ENCODE results near the gene KDM8. TPM values are rescaled to one million over a fixed set of nuclear protein-coding genes. Genes with fewer than 3 reads are reported as not detected.
A peak's percentile ranks its signal among the peaks of the same experiment; 100 is the strongest.

Gene KDM8
- total and polyA plus RNA-seq, 4 donors = 4.6 to 198 (median 97.7) TPM

DNA sequence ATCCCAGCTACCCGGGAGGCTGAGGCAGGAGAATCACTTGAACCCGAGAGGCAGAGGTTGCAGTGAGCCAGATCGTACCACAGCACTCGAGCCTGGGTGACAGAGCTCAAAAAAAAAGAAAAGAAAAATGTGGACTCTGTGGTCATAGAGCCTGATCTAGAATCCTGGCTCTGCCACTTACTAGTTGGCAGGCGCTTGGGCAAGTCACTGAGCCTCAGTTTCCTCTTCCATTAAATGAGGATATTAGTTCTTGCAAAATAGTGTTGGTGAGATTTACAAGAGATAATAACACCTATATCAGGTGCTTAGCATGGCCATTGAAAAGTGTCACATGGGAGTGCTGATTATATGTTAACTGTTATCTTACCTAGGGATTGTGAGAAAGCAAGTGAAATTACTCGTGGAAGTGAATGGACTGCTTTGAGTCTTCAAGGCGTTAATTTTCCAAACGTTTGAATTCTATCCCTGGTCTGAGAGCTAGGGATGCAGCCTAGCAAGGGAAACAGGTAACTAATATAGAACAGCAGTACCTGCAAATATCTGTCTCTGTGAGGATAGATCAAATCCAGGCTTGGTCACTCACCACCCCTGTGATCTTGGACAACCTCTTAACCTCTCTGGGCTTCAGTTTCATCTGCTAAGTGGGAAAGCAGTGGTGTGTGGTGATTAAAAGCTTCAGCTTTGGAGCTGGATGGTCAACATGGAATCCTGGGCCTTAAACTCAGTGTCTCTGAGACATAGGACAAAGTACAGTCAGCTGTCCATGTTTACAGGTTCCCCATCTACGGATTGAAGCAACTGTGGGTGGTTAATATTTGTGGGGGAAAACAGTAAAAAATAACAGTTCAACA is 66.2 kb downstream of the KDM8 start:
- H3K27me3 ChIP-seq (ENCODE audit: control insufficient read depth in 4 of 4, insufficient read depth in 4 of 4, low read length in 3 of 4) = no peaks in the 10 kb centered on the region
- H3K36me3 ChIP-seq (ENCODE audit: control insufficient read depth in 4 of 4, insufficient read depth in 3 of 4, low read depth in 1 of 4, low read length in 3 of 4) = no peaks in the 10 kb centered on the region
- DNase-seq (ENCODE audit: low spot score) = no peak
- no peaks in the 10 kb centered on the region for H3K9me3 ChIP-seq (ENCODE audit: control insufficient read depth in 4 of 4, low read length in 3 of 4)
- H3K9ac ChIP-seq (ENCODE audit: low read depth in 1 of 2, low read length in 2 of 2) = peak overlapping the region in 1 of 2 donors; percentile 67
- peak overlapping the region; percentile 66 to 84 (median 78) for H3K4me3 ChIP-seq (ENCODE audit: low read depth in 1 of 3, low read length in 3 of 3)
- TF ChIP-seq HNF4G (IDR thresholded peaks at IDR 0.05) = no peak
- peak; percentile 34 for TF ChIP-seq YY1 (IDR thresholded peaks at IDR 0.05)
- no peak for TF ChIP-seq SP1 (IDR thresholded peaks at IDR 0.05)
- TF ChIP-seq, protein P1, sequence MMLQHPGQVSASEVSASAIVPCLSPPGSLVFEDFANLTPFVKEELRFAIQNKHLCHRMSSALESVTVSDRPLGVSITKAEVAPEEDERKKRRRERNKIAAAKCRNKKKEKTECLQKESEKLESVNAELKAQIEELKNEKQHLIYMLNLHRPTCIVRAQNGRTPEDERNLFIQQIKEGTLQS (IDR thresholded peaks at IDR 0.05) = no peak
- TF ChIP-seq TAF1 (conservative IDR thresholded peaks at IDR 0.05) = no peak
- peak; percentile 31 to 55 for TF ChIP-seq HNF4A (conservative IDR thresholded peaks at IDR 0.05)
- TF ChIP-seq, protein P2, sequence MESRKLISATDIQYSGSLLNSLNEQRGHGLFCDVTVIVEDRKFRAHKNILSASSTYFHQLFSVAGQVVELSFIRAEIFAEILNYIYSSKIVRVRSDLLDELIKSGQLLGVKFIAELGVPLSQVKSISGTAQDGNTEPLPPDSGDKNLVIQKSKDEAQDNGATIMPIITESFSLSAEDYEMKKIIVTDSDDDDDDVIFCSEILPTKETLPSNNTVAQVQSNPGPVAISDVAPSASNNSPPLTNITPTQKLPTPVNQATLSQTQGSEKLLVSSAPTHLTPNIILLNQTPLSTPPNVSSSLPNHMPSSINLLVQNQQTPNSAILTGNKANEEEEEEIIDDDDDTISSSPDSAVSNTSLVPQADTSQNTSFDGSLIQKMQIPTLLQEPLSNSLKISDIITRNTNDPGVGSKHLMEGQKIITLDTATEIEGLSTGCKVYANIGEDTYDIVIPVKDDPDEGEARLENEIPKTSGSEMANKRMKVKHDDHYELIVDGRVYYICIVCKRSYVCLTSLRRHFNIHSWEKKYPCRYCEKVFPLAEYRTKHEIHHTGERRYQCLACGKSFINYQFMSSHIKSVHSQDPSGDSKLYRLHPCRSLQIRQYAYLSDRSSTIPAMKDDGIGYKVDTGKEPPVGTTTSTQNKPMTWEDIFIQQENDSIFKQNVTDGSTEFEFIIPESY (IDR thresholded peaks at IDR 0.05) = peak; percentile 16
- WGBS = 69% methylated on average over 9 of the region's 9 CpGs
- peaks cover 0 to 12% (median 5%) of the 10 kb centered on the region in 4 donors for H3K4me1 ChIP-seq (ENCODE audit: control insufficient read depth in 4 of 4, insufficient read depth in 4 of 4, low read length in 3 of 4)
- H3K27ac ChIP-seq (ENCODE audit: low read depth in 1 of 2, low read length in 2 of 2) = peak overlapping the region in 1 of 2 donors; percentile 64

DNA sequence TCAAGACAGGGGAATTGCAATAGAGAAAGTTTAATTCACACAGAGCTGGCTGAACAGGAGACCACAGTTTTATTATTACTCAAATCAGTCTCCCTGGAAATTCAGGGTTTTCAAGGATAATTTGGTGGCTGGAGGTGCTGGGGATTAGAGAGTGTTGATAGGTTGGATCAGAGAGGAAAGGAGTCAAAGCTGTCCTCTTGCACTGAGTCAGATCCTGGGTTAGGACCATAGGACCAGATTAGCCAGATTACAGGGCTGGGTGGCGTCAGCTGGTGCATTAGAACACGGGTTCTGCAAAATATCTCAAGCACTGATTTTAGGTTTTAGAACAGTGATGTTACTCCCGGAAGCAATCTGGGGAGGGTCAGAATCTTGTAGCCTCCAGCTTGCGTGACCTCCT is 67.0 kb downstream of the KDM8 start:
- no peak for TF ChIP-seq HNF4G (IDR thresholded peaks at IDR 0.05)
- no peak for TF ChIP-seq HNF4A (conservative IDR thresholded peaks at IDR 0.05)
- no peak for TF ChIP-seq FOXA1 (IDR thresholded peaks at IDR 0.05)
- no peak for TF ChIP-seq NR2F2 (IDR thresholded peaks at IDR 0.05)
- TF ChIP-seq TAF1 (conservative IDR thresholded peaks at IDR 0.05) = no peak
- TF ChIP-seq, protein P1 (IDR thresholded peaks at IDR 0.05) = no peak
- TF ChIP-seq SP1 (IDR thresholded peaks at IDR 0.05) = no peak
- no peak for TF ChIP-seq EGR1 (IDR thresholded peaks at IDR 0.05; ENCODE audit: low read depth in 2 of 2)
- TF ChIP-seq GABPA (IDR thresholded peaks at IDR 0.05 in 1 of 2, conservative IDR thresholded peaks at IDR 0.05 in 1 of 2) = no peak
- TF ChIP-seq FOXA2 (IDR thresholded peaks at IDR 0.05) = no peak
- Histone ChIP-seq H3K4me3 (ENCODE audit: low read depth in 1 of 3, low read length in 3 of 3) (no peak overlapping the region), H3K27ac (ENCODE audit: low read depth in 1 of 2, low read length in 2 of 2) (no peak overlapping the region), H3K9ac (ENCODE audit: low read depth in 1 of 2, low read length in 2 of 2) (no peak overlapping the region), H3K9me3 (ENCODE audit: control insufficient read depth in 4 of 4, low read length in 3 of 4) (no peaks in the 10 kb centered on the region), H3K36me3 (ENCODE audit: control insufficient read depth in 4 of 4, insufficient read depth in 3 of 4, low read depth in 1 of 4, low read length in 3 of 4) (no peaks in the 10 kb centered on the region), H3K4me1 (ENCODE audit: control insufficient read depth in 4 of 4, insufficient read depth in 4 of 4, low read length in 3 of 4) (peaks cover 0 to 12% (median 5%) of the 10 kb centered on the region in 4 donors), H3K27me3 (ENCODE audit: control insufficient read depth in 4 of 4, insufficient read depth in 4 of 4, low read length in 3 of 4) (no peaks in the 10 kb centered on the region)
- DNase-seq (ENCODE audit: low spot score) = no peak
- 95% methylated on average over 4 of the region's 4 CpGs for WGBS

Other genes starting within 250 kb of the KDM8 start
- gene C16orf82, start 136.6 kb upstream of the KDM8 start, total RNA-seq = not detected
- not detected for gene C16orf82, start 136.6 kb upstream of the KDM8 start, polyA plus RNA-seq
- 10 to 100 TPM; 16.5 to 16.6 TPM for gene NSMCE1, start 65.2 kb downstream of the KDM8 start, total RNA-seq
- 10 to 100 TPM; 26.9 to 39.0 TPM for gene NSMCE1, start 65.2 kb downstream of the KDM8 start, polyA plus RNA-seq
- gene IL4R, start 110.4 kb downstream of the KDM8 start, total RNA-seq = 10 to 100 TPM; 18.0 to 61.9 TPM
- gene IL4R, start 110.4 kb downstream of the KDM8 start, polyA plus RNA-seq = 10 to 100 TPM; 15.5 to 41.8 TPM
- under 1 TPM; 0.42 to 0.84 TPM for gene IL21R, start 198.6 kb downstream of the KDM8 start, total RNA-seq
- gene IL21R, start 198.6 kb downstream of the KDM8 start, polyA plus RNA-seq = under 1 TPM; 0.19 to 0.37 TPM